Activated CD4-positive, CD25-positive, alpha-beta regulatory T cell (primary cell): ENCODE measurements around the gene GSC2.
A peak's percentile ranks its signal among the peaks of the same experiment; 100 is the strongest.

Source experiments
- DNase-seq, 4 experiments: peaks; one replicate each; lab custom pipeline; 2025; lab: John Stamatoyannopoulos, UW

Gene GSC2

DNA sequence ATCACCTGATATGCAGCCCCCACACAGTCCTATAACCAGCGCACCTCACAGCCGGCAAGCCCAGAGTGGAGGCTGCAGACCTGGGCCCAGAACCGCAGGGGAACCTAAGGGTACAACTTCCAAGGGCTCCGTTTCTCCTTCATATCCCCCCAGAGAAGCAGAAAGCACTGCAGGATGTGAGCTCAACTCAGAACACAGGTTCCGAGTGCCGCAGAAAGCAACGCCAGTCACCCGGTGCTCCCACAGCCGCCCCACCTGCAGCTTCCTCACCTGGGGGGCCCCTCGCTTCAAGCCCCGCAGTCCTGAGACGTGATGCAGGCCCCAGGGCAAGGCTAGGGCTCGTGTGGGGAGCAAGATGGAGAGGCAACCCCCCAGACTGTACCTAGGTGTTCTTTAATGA, 16.5 kb downstream of the GSC2 start:
- no peak for DNase-seq

DNA sequence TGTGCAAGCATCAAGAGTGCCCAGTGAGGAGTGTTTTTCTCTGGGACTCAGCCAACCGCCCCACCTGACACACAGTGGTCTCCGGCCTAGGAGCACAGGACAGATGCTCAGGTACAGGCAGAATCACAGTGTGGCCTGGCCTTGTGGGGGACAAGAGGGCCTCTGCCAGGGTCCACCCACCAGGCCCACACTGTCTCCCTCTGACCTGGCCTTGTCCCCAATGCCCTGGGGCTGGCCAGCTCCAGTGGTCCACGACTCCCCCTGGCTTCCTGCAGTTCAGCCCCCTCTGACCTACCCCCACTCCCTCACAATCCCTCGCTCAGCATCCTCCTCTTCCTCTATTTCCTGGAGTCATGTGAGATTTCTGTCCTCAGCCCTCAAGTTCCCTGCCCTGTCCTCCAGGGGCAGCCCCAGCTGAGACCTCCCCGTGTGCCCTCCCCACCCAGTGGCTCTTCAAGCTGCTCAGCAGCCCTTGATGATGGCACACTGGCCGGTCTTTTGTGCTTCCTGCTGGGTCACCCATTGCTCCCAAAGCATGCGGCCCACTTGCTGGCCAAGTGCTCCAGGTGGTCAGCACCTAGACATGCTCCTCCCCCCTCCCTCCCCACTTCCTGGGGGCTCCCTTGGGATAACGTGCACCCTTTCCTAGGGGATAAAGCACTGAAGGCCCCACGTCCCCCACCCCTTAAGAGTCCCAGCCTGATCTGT, 17.2 kb downstream of the GSC2 start:
- no peak for DNase-seq

DNA sequence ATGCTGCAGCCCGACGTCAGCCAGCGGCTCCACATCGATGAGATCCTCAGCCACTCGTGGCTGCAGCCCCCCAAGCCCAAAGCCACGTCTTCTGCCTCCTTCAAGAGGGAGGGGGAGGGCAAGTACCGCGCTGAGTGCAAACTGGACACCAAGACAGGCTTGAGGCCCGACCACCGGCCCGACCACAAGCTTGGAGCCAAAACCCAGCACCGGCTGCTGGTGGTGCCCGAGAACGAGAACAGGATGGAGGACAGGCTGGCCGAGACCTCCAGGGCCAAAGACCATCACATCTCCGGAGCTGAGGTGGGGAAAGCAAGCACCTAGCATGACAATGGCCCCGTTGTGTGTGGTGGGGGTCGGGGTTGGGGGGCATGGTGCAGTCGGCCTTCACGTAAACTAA, 17.9 kb downstream of the GSC2 start:
- no peak for DNase-seq

GRCh38 chr22:19131685-19132015, 18.4 kb downstream of the GSC2 start:
- DNase-seq, result no peak

GRCh38 chr22:19130959-19131684, 19.0 kb downstream of the GSC2 start, which contains the start of gene TSSK2:
TSSK2 (plus strand) TSS chr22:19131308; CDS start chr22:19131400, 92 bp downstream.
- no peak for DNase-seq

- no peak for DNase-seq
These were observed 20.2 kb downstream of the GSC2 start for GRCh38 chr22:19129871-19130270.

DNA sequence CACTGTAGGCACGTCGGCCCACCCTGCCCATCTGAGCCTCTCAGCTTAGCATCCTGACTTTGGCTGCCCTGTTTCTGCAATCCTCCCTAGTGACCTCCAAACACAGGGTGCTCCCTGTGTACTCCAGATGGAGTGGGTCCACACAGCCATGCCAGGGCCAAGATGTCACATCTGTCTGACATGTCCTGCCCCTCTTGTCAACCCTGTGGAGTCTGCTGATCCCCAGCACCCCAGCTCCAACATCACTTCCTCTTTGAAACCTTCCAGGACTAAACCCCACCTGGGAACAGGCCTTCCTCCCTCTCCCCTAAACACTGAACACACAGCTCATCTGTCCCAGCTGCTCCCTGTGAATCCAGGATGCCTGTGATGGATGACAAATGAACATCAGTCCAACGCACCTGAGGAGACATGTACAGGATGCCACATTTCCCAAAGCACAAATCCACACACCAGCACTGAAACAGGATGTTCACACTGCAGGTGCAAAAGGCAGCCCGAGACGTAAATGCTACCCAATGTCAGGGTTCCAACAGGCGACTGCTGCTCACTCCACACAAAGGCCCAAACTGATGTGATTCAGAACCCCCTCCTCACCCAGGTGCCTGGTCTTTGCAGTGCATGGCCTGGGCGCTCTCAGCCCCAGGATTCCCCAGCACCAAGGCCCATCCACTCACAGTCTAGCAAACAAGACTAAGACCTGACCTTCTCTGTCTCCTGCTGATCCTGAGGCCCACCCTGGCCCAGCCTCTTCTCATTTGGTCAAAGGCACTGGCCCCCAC, 21.0 kb downstream of the GSC2 start:
- DNase-seq, result no peak

DNA sequence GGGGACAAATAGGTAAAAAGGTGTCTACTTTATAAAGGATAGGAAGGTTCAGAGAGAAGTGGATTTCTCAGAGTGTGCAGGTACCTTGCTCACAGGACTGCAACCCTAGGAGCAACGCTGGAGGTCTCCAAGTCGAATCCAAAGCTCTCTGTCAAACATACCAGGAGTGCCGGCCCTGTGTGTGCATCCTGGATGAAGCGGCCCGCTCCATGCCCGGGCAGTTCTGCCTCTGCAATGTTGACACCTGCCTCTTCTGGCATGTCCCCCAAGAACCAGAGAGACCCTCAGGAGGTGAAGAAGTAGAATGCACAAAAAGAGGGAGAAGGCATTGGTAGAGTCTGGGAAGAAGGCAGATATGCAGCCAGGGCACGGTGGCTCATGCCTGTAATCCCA, 22.1 kb downstream of the GSC2 start:
- DNase-seq, result no peak

- no peak for DNase-seq
These were observed 22.6 kb downstream of the GSC2 start for GRCh38 chr22:19127329-19128008.

DNA sequence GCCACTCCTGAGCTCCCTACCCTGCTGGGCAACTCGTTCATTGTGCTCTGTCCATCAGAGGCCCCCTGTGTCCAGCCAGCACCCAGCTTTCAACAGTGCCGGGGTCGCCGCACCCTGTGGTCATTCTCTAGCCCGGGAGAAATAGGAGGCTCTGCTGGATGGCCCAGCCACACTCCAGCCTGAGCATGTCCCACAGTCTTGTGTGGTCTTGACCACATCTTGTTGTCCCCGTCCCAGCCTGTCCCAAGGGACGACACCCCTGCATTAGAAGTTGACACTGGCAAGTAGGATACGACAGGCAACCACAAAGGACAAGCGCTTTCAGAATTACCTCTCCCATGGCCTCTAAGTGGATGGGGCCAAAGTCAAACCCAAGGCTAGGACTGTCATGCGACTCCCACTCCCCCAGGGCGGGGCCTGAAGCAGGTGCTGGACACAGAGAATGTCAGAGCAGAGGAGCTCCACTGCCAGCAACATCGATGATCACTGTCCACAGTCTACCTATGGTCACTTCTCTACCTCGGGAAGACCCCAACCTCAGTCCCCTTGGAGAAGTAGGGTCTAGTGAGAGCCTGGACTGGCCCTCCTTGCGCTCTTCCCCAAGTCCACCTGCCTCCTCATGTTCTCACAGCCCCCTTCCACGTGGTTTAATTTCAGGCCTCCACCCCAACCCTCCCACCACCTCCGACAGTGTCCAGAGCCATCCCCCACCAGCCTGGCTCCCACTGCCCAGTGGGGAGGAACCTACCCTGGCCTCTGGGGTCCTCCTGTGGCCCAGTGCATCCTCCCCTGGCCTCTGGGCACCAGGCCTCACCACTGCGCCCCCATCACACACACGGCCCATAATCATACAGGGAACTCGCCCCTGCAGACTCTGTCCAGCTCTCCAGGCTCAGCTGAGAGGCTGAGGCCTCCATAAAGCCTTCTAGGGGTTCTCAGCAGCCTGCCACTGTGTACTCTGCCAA, 23.5 kb downstream of the GSC2 start:
- DNase-seq, result no peak

GRCh38 chr22:19125474-19126308, 24.4 kb downstream of the GSC2 start:
- no peak for DNase-seq

- no peak for DNase-seq
These were observed 25.1 kb downstream of the GSC2 start for GRCh38 chr22:19125011-19125410.

- no peak for DNase-seq
These were observed 25.7 kb downstream of the GSC2 start for GRCh38 chr22:19124377-19124776.

- no peak for DNase-seq
These were observed 26.2 kb downstream of the GSC2 start for GRCh38 chr22:19123936-19124335.

GRCh38 chr22:19122752-19123492, 27.2 kb downstream of the GSC2 start:
- DNase-seq, result no peak

- peak; percentile 89 to 96 (median 94) for DNase-seq
These were observed 27.8 kb downstream of the GSC2 start, which contains the start of gene DGCR2 for GRCh38 chr22:19122143-19122751. DGCR2 (minus strand) TSS chr22:19122412; CDS start chr22:19122206, 206 bp downstream.

- DNase-seq, result peak in 1 of 4 experiments; percentile 22
These were observed 28.4 kb downstream of the GSC2 start for GRCh38 chr22:19121631-19122142.

DNA sequence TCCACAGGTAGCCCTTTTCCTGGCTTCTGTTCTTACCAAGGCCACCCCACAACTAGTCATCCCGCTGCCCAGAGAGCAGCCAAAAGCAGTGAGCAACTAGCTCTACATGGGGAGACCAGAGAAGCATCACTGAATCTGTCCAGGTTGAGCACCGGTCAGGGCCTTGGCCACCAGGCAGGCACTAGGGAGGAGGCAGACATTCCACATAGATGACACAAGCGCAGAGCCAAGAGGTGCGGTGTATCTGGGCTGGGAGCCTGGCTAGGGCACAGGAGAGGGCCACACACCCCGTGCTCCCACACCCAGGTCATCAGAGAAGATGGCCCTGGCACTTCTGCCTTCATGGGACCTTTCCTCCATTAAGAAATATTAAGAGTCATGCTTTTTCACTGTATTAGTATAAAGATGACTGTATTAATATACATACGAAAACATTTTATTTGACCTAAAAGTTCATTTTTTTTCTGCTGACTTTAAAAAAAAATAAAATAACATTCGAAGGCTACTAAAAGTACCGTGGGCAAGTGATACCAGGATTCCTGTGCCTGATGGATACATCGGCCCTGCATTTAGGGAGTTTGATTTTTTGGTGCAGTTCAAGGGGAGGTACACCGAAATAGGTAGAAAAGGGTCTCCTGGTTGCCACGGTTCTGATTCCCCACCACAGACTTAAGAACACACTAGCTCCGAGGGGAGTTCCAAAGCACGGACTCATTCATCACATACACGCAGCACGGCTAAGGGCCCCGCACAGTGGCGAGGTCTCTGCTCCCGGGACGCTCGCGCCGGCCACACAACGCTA, 29.1 kb downstream of the GSC2 start:
- no peak for DNase-seq
